ENCODE measurements around the gene MYCBP. TPM values are rescaled to one million over a fixed set of nuclear protein-coding genes. Genes with fewer than 3 reads are reported as not detected.

Gene MYCBP
- total and polyA plus RNA-seq, 9 donors: 6.2 to 15.3 (median 12.2) TPM

GRCh38 chr1:38899560-38899959 lies 26.4 kb upstream of the MYCBP start:
- Histone ChIP-seq H3K4me1 (ENCODE audit: insufficient read depth) (no peaks in the 10 kb centered on the region), H3K27me3 (no peaks in the 10 kb centered on the region), H3K36me3 (no peaks in the 10 kb centered on the region), H3K9me3 (no peaks in the 10 kb centered on the region), H3K4me3 (no peak overlapping the region), H3K27ac (no peak overlapping the region)
- no peak for DNase-seq
- no peak for TF ChIP-seq EP300 (IDR thresholded peaks at IDR 0.05)
- no peak for TF ChIP-seq POLR2A (IDR thresholded peaks at IDR 0.05)
- no peak for TF ChIP-seq CTCF (IDR thresholded peaks at IDR 0.05)
- WGBS, 3 donors: 71 to 81% (median 80%) methylated on average over 4 of the region's 4 CpGs
- intact Hi-C loops (cut with DNase I): no loop called here

- intact Hi-C loops (cut with DNase I): no loop called here
- TF ChIP-seq CTCF (IDR thresholded peaks at IDR 0.05) (no peak), EP300 (IDR thresholded peaks at IDR 0.05) (no peak)
- H3K4me1 ChIP-seq (ENCODE audit: insufficient read depth): no peaks in the 10 kb centered on the region
- DNase-seq: no peak
- no peaks in the 10 kb centered on the region for H3K9me3 ChIP-seq
- H3K4me3 ChIP-seq: no peak overlapping the region
- H3K27ac ChIP-seq: no peak overlapping the region
- H3K36me3 ChIP-seq: no peaks in the 10 kb centered on the region
- no peaks in the 10 kb centered on the region for H3K27me3 ChIP-seq
These were observed 25.6 kb upstream of the MYCBP start for GRCh38 chr1:38898653-38899230.

GRCh38 chr1:38896169-38896568 lies 23.0 kb upstream of the MYCBP start:
- DNase-seq: no peak
- no peaks in the 10 kb centered on the region for H3K4me1 ChIP-seq (ENCODE audit: insufficient read depth)
- intact Hi-C loops (cut with DNase I): no loop called here
- H3K9me3 ChIP-seq: no peaks in the 10 kb centered on the region
- no peak for TF ChIP-seq POLR2A (IDR thresholded peaks at IDR 0.05)
- H3K27me3 ChIP-seq: no peaks in the 10 kb centered on the region
- H3K4me3 ChIP-seq: no peak overlapping the region
- WGBS, 3 donors: 89 to 92% (median 90%) methylated on average over 2 of the region's 2 CpGs
- no peak overlapping the region for H3K27ac ChIP-seq
- H3K36me3 ChIP-seq: no peaks in the 10 kb centered on the region

GRCh38 chr1:38892976-38893375 lies 19.8 kb upstream of the MYCBP start:
- H3K27ac ChIP-seq: no peak overlapping the region
- 29 to 54% (median 45%) methylated on average over 1 of the region's 1 CpG for WGBS, 3 donors
- no peaks in the 10 kb centered on the region for H3K4me1 ChIP-seq (ENCODE audit: insufficient read depth)
- H3K9me3 ChIP-seq: no peaks in the 10 kb centered on the region
- no peak overlapping the region for H3K4me3 ChIP-seq
- no peaks in the 10 kb centered on the region for H3K27me3 ChIP-seq
- DNase-seq: no peak
- H3K36me3 ChIP-seq: no peaks in the 10 kb centered on the region
- intact Hi-C loops (cut with DNase I): no loop called here
- TF ChIP-seq EP300 (IDR thresholded peaks at IDR 0.05) (no peak), POLR2A (IDR thresholded peaks at IDR 0.05) (no peak), CTCF (IDR thresholded peaks at IDR 0.05) (no peak)

- WGBS, 3 donors: 75 to 94% (median 85%) methylated on average over 1 of the region's 1 CpG
- TF ChIP-seq EP300 (IDR thresholded peaks at IDR 0.05) (no peak), CTCF (IDR thresholded peaks at IDR 0.05) (no peak), POLR2A (IDR thresholded peaks at IDR 0.05) (no peak)
- H3K27ac ChIP-seq: no peak overlapping the region
These were observed 18.6 kb upstream of the MYCBP start for GRCh38 chr1:38891753-38892152.

More at GRCh38 chr1:38891753-38892152, 18.6 kb upstream of the MYCBP start:
- Histone ChIP-seq H3K4me3 (no peak overlapping the region), H3K27me3 (no peaks in the 10 kb centered on the region), H3K36me3 (no peaks in the 10 kb centered on the region), H3K9me3 (no peaks in the 10 kb centered on the region), H3K4me1 (ENCODE audit: insufficient read depth) (no peaks in the 10 kb centered on the region)
- no peak for DNase-seq
- intact Hi-C loops (cut with DNase I): no loop called here

Data from ovary (tissue), 9 donors.